HL-60/S4 (cell line): ENCODE measurements around the gene TPSG1.

ENCODE experiments used
- in situ Hi-C: fragments of 300-500 bp; cut with MboI; formaldehyde crosslinking; loops from 2 replicates; pipeline ENCODE4 v1.14.3; 2022; ENCODE audit warnings: low sequenced_read_pairs

Gene TPSG1

DNA sequence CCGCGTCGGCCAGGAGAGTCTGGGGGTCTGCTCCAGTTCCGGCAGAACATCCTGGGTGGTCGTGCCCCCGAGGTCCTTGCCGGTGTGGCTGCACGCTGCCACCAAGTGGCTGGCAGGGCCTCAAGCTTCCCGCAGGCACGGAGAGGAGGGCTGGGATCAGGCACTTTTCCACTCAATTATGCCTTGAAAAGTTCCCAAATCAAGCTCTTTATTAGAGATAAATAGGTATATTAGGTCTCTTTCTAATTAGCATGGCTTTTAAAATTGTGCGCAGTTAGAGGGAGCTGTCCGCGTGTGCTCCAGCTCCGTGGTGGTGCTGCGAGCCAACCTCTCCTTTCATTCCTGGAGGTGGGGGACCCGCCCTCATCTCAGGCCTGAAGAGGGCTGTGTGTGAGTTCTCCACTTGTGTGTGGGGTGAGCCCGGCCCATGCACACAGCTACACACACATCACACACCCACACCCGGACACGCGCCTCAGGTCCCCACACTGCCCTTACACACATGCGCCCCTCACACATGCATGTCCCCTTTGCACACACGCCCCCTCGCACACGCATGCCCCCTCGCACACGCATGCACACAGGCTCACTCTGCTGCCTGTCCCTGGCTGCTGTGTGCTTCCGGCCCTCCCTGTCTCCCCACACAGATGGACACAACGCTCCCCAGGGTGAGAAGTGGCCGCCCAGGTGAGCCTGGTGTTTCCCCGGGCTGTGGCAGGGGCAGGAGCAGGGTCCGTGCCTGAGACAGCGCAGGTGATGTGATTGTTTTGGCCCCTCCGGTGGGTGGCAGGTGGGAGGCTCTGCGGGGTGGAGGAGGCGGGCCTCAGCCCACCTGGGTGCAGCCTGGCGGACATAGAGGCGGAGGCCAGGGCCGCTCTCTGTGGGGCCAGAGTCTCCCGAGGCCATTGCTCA, 43.4 kb downstream of the TPSG1 start:
- in situ Hi-C loops: no loop called here

DNA sequence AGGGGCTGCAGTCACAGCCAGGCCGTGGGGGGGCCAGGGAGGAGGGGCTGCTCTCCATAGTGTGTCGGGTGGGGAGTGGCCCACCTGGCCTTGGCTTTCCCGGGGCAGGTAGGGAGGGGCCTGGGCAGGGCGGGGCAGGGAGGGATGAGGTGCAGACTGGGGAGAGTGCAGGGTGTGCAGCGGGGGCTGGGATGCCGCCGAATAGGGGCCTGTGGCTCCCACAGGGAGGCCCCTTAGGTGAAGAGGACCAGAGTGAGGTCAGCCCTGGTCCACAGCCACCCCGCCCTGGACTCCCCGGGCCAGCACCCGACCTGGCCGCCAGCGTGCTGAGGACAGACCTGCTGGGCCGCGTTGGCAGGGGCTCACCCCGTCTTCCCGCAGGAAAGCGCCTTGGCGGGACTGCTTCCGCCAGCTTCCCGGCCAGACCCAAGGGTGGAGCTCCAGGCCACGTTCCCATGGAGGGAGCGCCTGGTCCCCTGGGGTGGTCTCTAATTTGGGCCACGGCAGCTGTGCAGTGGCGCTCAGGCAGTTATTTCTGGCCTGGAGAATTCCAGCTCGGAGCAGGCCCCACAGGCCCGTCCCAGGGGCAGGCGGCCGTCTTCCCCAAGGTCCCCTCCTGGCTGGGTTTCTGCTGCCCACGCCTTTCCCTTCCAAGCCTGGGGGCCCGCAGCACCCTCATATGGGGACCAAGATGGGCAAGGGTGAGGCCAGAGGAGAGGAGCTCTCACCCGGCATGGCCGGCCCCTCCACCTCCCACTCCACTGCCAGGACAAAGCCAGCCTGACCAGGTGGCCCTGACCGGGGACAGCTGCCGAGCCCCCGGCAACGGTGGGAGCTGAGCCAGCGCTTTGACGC, 44.3 kb downstream of the TPSG1 start:
- in situ Hi-C loops: no loop called here

DNA sequence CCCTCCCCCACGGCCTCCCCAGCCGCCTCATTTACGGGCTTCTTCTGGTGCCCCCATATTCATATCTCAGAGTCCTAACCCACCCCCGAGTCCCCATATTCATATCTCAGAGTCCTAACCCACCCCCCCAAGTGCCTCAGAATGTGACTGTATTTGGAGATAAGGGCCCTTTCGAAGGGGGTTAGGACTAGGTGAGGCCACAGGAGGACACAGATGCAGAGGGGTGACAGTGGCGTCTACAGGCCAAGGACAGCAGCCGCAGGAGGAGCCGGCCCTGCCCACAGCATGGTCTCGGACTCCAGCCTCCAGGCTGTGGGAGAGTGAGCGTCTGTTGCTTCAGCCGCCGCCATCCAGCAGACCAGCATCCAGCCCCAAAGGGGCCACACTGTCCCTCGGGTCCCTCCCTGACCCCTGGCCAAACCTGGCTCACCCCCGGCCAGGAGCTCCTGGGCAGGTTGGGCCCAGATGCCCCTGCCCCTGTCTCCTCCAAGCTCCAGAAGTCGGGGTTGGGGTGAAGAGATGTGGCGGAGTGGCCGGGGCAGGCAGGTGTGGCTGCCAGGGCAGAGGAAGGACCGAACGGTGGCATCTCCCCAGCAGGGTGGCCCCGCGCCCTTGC, 46.7 kb downstream of the TPSG1 start:
- in situ Hi-C loops: no loop called here

DNA sequence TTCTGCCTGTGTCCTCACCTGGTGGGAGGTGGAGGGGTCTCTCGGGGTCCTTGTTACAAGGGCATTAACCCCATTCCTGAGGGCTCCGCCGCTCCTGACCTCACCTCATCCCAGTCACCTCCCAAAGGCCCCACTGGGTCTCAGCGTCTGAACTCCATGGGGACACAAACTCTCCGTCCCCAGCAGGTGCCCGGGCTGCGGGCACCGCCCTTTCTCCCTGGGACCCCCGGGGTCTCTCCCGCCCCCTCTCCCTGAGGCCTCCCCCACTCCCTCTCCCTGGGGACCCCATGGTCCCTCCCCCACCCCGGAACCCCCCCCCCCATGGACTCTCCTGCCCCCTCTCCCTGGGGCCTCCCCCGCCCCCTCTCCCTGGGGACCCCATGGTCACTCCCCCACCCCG, 47.3 kb downstream of the TPSG1 start:
- in situ Hi-C loops: no loop called here

DNA sequence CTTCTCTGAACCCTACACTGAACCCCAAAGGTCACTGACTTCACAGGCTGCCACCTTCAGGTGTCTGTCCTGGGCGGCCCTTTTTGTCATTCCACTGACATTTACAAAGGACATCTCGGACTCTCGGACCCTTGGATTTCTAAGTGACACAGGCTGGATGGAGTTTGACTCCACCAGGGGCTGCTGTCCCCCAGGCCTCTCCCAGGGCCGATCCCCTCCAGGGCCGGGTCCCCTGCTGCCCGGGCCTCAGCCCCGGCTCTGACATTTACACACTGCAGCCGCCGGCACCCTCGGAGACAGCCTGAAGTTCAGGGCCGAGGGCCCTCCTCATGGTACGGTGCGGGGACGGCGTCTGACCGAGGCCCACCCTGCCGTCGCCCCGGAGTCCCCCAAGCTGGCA, 48.0 kb downstream of the TPSG1 start:
- in situ Hi-C loops: no loop called here

DNA sequence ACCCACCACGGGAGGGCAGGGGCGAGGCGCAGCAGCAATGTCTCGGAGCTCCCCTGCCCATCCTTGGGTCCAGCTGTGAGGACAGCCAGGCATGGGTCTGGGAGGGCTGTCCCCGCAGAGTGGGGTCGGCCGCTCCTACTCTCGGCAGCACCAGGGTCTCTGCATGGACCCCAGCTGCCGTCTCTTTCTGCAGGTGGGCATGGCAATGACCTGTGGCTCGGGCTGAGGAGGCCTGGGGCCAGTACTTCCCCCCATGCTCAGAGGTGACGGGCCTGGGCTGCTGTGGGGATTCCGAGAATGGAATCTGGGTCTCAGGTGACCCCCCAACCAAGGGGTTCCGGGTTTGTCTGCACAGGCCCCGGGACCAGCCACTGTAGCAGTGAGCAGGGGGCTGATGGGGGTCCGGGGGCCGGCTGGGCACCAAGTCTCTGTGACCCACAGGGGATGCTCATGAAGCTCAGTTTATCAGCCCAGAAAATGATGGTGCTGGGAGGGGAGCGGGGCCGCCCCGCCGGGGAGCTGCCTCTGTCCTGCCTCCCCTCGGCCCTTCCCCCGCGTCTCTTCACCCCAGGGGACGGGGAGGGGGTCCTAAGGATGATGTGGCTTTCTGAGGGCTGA, 48.7 kb downstream of the TPSG1 start:
- in situ Hi-C loops: no loop called here

DNA sequence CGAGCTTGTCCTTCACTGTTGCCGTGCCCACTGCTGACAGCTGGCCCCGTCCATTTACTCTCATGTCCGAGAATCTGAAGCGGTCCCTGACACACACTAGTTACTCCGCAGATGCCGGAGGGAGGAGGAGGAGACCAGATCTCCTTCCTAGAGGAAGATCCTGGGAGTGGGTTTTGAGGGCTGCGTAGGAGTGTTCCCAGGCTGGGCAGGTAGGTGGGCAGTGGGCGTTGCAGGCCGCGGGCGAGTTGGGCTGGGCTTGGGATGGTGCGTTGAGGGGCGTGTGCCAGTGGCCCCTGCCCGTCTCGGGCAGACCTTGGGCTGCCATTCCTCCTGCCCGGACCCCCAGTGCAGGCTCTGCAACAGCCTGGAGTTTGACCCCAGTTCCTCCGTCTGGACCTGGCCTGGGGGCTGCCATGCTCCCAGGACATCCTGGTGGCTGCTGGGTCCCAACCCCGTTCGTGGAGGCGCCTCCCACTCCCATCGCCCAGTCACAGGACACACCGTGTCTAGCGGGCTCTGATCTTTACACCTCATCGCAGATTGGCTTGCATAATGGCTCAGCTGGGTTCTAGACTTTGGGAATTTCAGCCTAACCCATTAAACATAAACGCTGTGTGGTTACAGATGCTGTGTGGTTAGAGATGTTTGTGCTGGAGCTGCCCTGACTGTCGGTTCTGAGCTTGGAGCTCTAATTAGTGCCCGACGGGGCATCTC, 49.3 kb downstream of the TPSG1 start:
- in situ Hi-C loops: no loop called here

DNA sequence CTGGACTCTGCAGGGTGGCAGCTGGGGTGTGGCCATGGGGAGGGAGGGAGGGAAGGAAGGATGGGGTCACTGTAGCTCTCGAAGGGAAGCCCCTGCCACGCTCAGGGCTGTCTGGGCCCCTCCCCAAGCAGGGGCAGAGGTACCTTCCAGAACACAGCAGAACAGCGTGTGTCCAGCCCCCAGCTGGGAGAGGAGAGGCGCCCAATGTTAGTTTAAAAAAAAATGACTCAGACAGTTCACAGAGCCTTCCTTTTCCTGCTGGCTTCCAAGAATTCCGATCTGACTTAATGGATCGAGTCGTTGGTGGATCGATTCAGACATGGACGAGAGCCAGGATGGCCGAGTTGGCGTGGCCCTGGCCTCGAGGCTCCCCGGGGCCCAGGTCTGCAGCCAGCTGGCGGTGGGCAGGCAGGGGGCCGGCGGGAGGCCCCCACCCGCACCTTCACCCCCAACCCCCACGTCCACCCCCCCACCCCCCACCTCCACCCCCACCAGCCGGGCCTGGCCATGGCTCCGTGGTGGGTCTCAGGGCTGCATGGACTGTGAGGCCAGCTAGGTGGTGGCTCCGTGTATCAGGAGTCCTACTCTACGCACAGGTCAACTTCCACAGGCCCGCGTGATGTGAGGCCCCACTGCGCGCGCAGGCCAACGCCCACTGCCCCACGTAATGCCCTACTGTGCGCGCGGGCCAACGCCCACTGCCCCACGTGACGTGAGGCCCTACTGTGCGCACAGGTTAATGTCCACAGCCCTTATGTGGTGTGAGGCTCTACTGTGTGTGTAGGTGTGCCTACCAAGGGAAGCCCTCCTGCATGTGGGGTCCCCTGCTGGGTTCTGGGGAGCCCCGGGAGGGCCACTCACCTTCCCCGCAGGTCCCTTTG, 50.4 kb downstream of the TPSG1 start:
- in situ Hi-C loops: no loop called here

DNA sequence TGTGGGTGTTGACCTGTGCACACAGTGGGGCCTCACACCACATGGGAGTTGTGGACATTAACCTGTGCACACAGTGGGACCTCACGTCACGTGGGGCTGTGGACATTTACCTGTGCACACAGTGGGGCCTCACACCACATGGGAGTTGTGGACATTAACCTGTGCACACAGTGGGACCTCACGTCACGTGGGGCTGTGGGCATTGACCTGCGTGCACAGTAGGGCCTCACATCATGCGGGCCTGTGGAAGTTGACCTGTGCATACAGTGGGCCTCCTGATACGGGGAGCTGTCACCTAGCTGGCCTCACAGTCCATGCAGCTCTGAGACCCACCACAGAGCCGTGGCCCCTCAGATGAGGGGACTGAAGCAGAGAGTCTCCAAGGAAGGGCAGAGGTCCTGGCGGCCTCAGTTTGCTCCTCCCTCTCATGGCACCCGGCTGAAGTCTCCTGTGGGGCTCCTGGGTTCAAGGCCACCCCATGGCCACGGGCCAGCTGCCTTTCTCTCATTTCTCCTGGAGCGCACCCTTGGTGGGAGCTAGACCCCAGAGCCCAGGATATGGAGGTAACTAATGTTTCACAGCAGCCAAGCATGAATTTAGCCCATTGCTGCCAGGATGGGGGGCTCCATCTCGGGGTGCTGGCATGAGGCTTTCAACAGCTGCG, 51.1 kb downstream of the TPSG1 start:
- in situ Hi-C loops: no loop called here

DNA sequence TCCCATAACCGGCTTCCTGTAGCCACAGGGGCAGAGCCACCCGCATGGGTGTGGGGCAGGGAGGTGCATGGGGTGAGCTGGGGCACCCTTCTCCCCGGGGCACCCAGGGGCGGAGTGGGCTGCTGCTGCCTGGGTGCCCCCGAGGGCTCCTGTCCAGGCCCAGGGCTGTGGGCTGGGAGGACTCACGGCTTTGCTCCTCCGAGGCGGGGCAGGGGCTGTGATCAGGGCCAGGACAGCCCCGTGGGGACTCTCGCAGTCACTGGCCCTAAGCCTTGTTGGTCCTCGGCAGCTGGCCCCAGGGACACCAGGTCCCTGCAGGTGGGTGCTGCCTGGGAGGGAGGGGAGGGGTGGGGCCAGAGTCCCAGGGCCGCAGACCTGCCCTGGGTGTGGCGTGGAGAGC, 52.4 kb downstream of the TPSG1 start:
- in situ Hi-C loops: no loop called here

DNA sequence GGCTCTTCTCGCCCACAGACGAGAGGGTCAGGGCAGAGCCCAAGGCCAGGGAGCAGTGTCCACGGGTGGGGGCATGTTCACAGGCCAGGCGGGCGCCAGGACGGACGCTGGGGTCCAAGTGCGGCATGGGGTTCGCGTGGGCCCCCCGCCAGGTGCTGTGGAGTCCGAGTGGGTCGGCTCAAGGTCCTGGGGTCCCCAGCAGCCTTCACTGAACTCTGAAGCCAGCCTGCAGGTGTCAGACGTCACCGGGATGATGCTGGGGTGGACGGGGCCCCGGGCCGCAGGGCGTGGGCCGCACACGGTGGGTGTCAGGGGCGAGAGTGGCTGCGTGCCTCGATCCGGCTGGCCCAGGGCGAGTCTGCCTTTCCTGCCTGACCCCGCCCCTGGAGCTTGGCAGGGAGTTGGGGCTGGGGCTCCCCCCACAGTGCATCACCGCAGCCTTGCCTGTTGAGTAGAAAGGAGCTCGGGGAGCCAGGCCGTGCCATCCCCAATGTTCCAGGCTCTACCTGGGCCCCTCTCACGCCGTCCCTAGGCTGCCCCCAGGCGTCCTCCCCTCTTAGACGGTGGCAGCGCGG, 53.1 kb downstream of the TPSG1 start:
- in situ Hi-C loops: no loop called here
